Muscle layer of duodenum (tissue), 2 donors: Measurements from ENCODE around the gene SMARCD2.

Experiments
- H3K27ac ChIP-seq: one replicate; pipeline ENCODE4 v1.7.0; 2013; ENCODE audit warnings: mild to moderate bottlenecking, low read length
- H3K27me3 ChIP-seq: one replicate; pipeline ENCODE4 v1.7.0; 2013; ENCODE audit warnings: low read depth, mild to moderate bottlenecking, control low read depth, low read length
- H3K36me3 ChIP-seq, 2 donors: one replicate each; pipeline ENCODE4 v1.7.0; 2013; ENCODE audit warnings: low read length in 2 of 2, control low read depth in 1 of 2, mild to moderate bottlenecking in 1 of 2; ENCODE audit not compliant: insufficient read depth in 2 of 2, control insufficient read depth in 1 of 2
- H3K4me1 ChIP-seq, 2 donors: one replicate each; pipeline ENCODE4 v1.7.0; 2013; ENCODE audit warnings: low read length in 2 of 2, mild to moderate bottlenecking in 2 of 2, control low read depth in 1 of 2, moderate library complexity in 1 of 2; ENCODE audit not compliant: insufficient read depth in 2 of 2, control insufficient read depth in 1 of 2
- H3K4me3 ChIP-seq, 2 donors: one replicate each; pipeline ENCODE4 v1.7.0; 2013; ENCODE audit warnings: low read length in 2 of 2, low read depth in 1 of 2, mild to moderate bottlenecking in 1 of 2
- H3K9me3 ChIP-seq, 2 donors: one replicate each; pipeline ENCODE4 v1.7.0; 2013; ENCODE audit warnings: low read length in 2 of 2, control low read depth in 1 of 2, mild to moderate bottlenecking in 1 of 2; ENCODE audit not compliant: control insufficient read depth in 1 of 2
- donor health status: healthy.

Gene SMARCD2

DNA sequence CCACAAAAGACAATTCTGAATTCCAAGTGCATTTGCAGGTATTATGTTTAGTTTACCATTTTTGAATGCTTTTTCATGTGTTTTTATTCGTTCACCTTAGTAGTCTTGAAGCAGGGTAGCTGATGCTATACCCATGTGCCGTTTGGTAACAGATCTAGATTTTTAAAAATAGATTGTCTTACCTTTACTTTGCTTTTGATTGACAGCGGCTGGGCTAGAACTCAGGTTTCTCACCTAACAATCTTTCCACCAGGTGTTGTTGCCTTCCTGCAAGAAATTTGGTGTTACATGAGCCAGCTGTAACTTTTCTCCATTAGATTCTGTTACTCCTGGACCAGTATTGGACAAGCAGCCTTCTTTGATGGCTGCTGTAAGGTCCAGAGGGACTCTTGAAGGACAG is 13.5 kb downstream of the SMARCD2 start:
- Histone ChIP-seq H3K27ac (no peak overlapping the region), H3K36me3 (peaks cover 63 to 64% of the 10 kb centered on the region in 2 donors), H3K4me1 (peaks cover 13 to 24% of the 10 kb centered on the region in 2 donors), H3K4me3 (peak overlapping the region; percentile 85 to 87), H3K9me3 (no peaks in the 10 kb centered on the region), H3K27me3 (no peaks in the 10 kb centered on the region)

DNA sequence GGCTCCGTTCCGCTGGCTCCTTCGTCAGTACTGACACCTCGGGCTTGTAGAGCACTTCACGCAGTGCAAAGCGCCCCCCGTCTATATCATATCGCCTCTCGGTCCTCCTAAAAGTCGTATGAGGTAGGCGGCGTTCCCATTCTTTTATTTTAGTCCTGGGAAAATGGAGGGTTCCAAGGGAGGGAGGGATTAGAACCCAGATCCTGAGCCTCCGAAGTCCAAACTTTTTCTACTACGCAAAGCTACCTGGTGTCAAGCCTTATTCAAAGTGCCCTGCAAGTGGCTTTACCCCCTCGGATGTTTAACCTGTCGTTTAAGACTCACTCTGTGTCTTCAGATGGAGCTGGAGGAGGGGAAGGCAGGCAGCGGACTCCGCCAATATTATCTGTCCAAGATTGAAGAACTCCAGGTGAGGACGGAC is 14.7 kb downstream of the SMARCD2 start:
- Histone ChIP-seq H3K27me3 (no peaks in the 10 kb centered on the region), H3K4me1 (peaks cover 13 to 24% of the 10 kb centered on the region in 2 donors), H3K36me3 (peaks cover 60 to 62% of the 10 kb centered on the region in 2 donors), H3K27ac (peak overlapping the region; percentile 97), H3K9me3 (no peaks in the 10 kb centered on the region), H3K4me3 (peak overlapping the region; percentile 85 to 87)

GRCh38 chr17:63827002-63827800 is 15.3 kb downstream of the SMARCD2 start, which contains the start of the genes FTSJ3 and PSMC5:
TSS of gene FTSJ3 (minus strand) at chr17:63827663. CDS start at chr17:63826902, 761 bp downstream.
TSS of gene PSMC5 (plus strand) at chr17:63827431. CDS start at chr17:63827491, 60 bp downstream.
- Histone ChIP-seq H3K27me3 (no peaks in the 10 kb centered on the region), H3K4me1 (peaks cover 13 to 24% of the 10 kb centered on the region in 2 donors), H3K27ac (peak within 1 kb of the TSS; percentile 97), H3K4me3 (peak within 1 kb of the TSS; percentile 85 to 87), H3K9me3 (no peaks in the 10 kb centered on the region), H3K36me3 (peaks cover 60 to 62% of the 10 kb centered on the region in 2 donors)

- Histone ChIP-seq H3K36me3 (peaks cover 60 to 62% of the 10 kb centered on the region in 2 donors), H3K9me3 (no peaks in the 10 kb centered on the region), H3K4me3 (peak overlapping the region; percentile 85 to 87), H3K4me1 (peaks cover 13 to 24% of the 10 kb centered on the region in 2 donors), H3K27me3 (no peaks in the 10 kb centered on the region), H3K27ac (peak overlapping the region; percentile 97)
Observed at GRCh38 chr17:63826468-63827001, 15.9 kb downstream of the SMARCD2 start.

- H3K4me1 ChIP-seq, result peaks cover 13 to 24% of the 10 kb centered on the region in 2 donors
- no peaks in the 10 kb centered on the region for H3K9me3 ChIP-seq
- no peaks in the 10 kb centered on the region for H3K27me3 ChIP-seq
- peaks cover 55 to 62% of the 10 kb centered on the region in 2 donors for H3K36me3 ChIP-seq
- no peak overlapping the region for H3K27ac ChIP-seq
- no peak overlapping the region for H3K4me3 ChIP-seq
Observed at GRCh38 chr17:63824362-63824761, 18.1 kb downstream of the SMARCD2 start.

DNA sequence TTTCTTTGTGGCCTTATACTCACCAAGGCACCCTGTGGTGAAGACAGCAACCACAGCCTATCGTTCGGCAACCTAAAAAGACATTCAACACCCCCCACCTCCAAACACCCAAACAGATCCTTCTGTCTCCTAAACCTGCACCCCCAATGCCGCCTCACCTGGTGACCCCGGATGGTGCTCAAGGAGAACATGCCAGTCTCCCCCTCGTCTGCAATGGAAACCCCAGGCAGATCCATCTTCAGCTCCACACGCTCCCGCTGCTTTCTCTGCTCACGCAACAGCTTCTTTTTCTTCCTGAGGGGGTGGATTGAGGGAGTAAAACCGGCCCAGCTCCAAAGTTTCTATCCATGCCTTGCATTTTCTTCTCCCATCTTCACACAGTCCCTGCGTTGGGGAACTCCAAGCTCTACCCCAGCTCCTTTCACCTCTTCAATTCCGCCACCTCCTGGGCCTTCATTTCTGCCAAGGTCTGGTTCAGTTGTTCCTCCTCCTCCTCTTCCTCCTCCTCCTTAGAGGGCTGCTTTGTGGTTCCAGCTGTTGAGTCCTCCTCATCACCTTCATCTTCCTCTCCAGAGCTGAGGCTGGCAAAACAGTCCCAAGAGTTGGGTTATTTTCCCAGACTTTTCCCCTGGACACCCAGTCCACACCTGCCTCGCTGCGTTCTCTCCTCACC is 18.7 kb downstream of the SMARCD2 start:
- Histone ChIP-seq H3K36me3 (peaks cover 58 to 66% of the 10 kb centered on the region in 2 donors), H3K27ac (no peak overlapping the region), H3K27me3 (no peaks in the 10 kb centered on the region)

DNA sequence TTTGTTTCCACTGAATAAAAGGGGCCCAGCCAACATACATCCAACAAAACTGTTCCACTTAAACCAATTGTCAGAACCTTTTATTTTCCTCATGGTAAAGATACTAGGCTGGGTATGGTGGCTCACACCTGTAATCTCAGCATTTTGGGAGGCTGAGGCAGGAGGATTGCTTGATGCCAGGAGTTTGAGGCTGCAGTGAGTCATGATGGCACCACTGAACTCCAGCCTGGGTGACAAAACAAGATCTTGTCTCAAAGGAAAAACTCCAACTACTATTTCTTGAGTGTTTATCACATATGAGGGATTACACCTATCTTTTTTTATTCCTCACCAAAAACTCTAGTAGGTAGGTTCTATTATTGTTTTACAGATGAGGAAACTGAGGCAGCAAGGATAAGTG is 19.9 kb downstream of the SMARCD2 start:
- Histone ChIP-seq H3K9me3 (no peaks in the 10 kb centered on the region), H3K27ac (no peak overlapping the region), H3K4me1 (peaks cover 9% of the 10 kb centered on the region in 2 donors), H3K4me3 (no peak overlapping the region), H3K36me3 (peaks cover 71 to 79% of the 10 kb centered on the region in 2 donors), H3K27me3 (no peaks in the 10 kb centered on the region)

More for the DNA sequence above, 18.7 kb downstream of the SMARCD2 start:
- Histone ChIP-seq H3K4me3 (no peak overlapping the region), H3K9me3 (no peaks in the 10 kb centered on the region), H3K4me1 (peaks cover 13 to 19% of the 10 kb centered on the region in 2 donors)

- no peak overlapping the region for H3K4me3 ChIP-seq
- no peaks in the 10 kb centered on the region for H3K9me3 ChIP-seq
- H3K4me1 ChIP-seq, result peaks cover 9% of the 10 kb centered on the region in 2 donors
- peaks cover 78 to 86% of the 10 kb centered on the region in 2 donors for H3K36me3 ChIP-seq
- H3K27ac ChIP-seq, result no peak overlapping the region
- H3K27me3 ChIP-seq, result no peaks in the 10 kb centered on the region
Observed at GRCh38 chr17:63821804-63822203, 20.7 kb downstream of the SMARCD2 start.

DNA sequence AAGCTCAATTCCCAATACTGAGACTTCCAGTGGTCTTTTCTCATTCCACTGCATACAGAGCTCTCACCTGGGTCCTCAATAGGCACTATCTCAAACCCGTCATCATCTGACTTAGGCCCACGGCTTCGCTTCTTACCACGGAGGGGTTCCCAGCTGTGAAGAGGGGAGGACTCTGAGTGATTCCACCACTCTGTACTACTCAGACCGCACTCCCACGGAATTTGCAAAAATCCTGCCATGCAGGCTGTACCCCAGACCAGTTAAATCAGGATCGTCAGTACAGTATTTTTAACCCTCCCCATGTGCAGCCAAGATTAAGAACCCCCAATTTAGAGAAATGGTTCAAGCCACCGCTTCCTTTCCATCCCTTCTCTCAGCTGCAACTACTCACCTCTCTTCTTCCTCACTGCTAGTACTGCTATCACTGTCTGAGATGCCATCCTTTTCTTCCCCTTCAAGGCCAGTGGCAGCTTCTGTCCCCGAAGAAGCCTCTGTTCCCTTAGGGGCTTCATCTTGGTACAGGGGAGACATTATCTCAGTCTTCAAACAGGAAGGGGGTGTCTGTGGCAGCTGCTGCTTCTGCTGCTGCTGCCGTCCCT is 21.4 kb downstream of the SMARCD2 start:
- Histone ChIP-seq H3K4me3 (no peak overlapping the region), H3K4me1 (peaks cover 4 to 5% of the 10 kb centered on the region in 2 donors), H3K36me3 (peaks cover 86 to 94% of the 10 kb centered on the region in 2 donors), H3K27me3 (no peaks in the 10 kb centered on the region), H3K9me3 (no peaks in the 10 kb centered on the region), H3K27ac (no peak overlapping the region)

DNA sequence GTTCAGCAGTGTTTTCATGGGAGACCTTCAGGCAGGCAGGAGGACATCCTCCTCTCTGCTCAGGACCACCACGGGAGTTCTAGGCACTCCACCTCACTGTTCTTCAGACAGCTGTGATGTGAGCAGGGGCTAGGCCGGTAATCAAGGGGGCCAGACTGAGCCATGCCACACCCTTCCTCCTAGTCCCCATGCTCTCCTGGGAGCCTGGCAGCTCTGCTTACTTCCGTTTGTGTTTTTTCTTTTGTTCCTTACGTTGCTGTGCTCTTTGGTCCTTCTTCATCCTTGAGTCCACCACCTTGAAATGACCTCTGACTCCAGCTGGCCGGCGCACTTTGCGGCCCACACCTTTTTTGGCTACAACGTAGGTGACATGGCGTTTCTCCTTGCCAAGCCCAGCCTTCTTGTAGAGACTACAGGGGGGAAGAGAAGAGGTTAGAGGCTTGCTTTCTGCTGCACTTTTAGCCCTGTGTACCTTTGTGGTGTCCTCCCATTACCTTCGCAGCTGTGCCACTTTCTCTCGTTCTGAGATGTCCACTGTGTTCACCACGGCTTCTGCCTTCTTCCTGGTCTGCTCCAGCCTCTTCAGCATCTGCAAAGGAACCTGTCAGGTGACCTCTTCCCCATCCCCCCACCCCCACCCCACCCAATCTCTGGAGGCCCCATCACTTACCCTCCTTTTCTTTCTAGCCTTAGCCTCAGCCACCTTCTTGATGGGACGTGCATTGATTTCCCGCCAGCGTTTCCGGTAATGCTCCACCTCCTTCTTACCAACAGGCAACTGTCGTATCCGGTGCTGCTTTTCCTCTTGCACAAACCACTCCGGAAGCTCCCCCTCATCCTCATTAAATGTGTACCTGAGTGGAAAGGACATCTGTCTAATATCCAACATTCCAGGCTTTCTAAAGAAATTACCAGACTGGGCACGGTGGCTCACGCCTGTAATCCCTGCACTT is 22.6 kb downstream of the SMARCD2 start:
- Histone ChIP-seq H3K27me3 (no peaks in the 10 kb centered on the region), H3K9me3 (no peaks in the 10 kb centered on the region), H3K36me3 (peaks cover 90 to 99% of the 10 kb centered on the region in 2 donors), H3K4me1 (no peaks in the 10 kb centered on the region), H3K4me3 (no peak overlapping the region), H3K27ac (no peak overlapping the region)
